Karpas-422 (cell line): ENCODE measurements around the gene FAM169A. TPM values are rescaled to one million over a fixed set of nuclear protein-coding genes. Genes with fewer than 3 reads are reported as not detected.
"Not testable (repeated sequence)": the region's sequence is repeated elsewhere in the genome, so short reads cannot be mapped to it uniquely, and the experiment has no call there.

ENCODE experiments used
- DNase-seq: peaks from one replicate; pipeline ENCODE4 v3.0.0-alpha.2; 2015
- H2AFZ ChIP-seq: fragments of 200-600 bp; sonication (generic); 2 replicates; pipeline ENCODE4 v1.6.1; 2014; ENCODE audit warnings: antibody characterized with exemption, low read length, mixed read lengths
- H3K27ac ChIP-seq: fragments of 200-600 bp; sonication (generic); 2 replicates; pipeline ENCODE4 v1.5.1; 2014; ENCODE audit warnings: mild to moderate bottlenecking, low read length, moderate library complexity
- H3K27me3 ChIP-seq: fragments of 200-600 bp; sonication (generic); 2 replicates; pipeline ENCODE4 v1.6.1; 2014; ENCODE audit warnings: low read length, mixed read lengths
- H3K36me3 ChIP-seq: fragments of 200-600 bp; sonication (generic); 2 replicates; pipeline ENCODE4 v1.6.1; 2014; ENCODE audit warnings: low read length, mixed read lengths; ENCODE audit not compliant: insufficient read depth
- H3K4me1 ChIP-seq: fragments of 200-600 bp; sonication (generic); 2 replicates; pipeline ENCODE4 v1.6.1; 2014; ENCODE audit warnings: mild to moderate bottlenecking, low read length, mixed read lengths
- H3K4me2 ChIP-seq: fragments of 200-600 bp; sonication (generic); 2 replicates; pipeline ENCODE4 v1.6.1; 2014; ENCODE audit warnings: low read length, low read depth, mild to moderate bottlenecking; ENCODE audit not compliant: poor library complexity, severe bottlenecking
- H3K4me3 ChIP-seq: fragments of 200-600 bp; sonication (generic); 2 replicates; pipeline ENCODE4 v1.5.1; 2014; ENCODE audit warnings: mild to moderate bottlenecking, antibody characterized with exemption, low read length, mixed read lengths
- H3K79me2 ChIP-seq: fragments of 200-600 bp; sonication (generic); 2 replicates; pipeline ENCODE4 v1.6.1; 2014; ENCODE audit warnings: mild to moderate bottlenecking, low read length, mixed read lengths
- H3K9ac ChIP-seq: fragments of 200-600 bp; sonication (generic); 2 replicates; pipeline ENCODE4 v1.6.0; 2014; ENCODE audit warnings: low read length
- H3K9me2 ChIP-seq: fragments of 200-600 bp; sonication (generic), shearing (Covaris generic); replicated peaks from 2 replicates; pipeline ENCODE4 v1.6.0; 2014; ENCODE audit warnings: mild to moderate bottlenecking, low read length, moderate library complexity; ENCODE audit not compliant: insufficient read depth
- H3K9me3 ChIP-seq: fragments of 300-700, 200-600 bp; sonication (generic); 2 replicates; pipeline ENCODE4 v1.6.1; 2014; ENCODE audit warnings: low read length, mixed read lengths
- H4K20me1 ChIP-seq: fragments of 200-600 bp; sonication (generic); 2 replicates; pipeline ENCODE4 v1.6.1; 2014; ENCODE audit warnings: mild to moderate bottlenecking, antibody characterized with exemption, low read length, low read depth; ENCODE audit not compliant: insufficient read depth
- total RNA-seq: library from RNA; depleted of rRNA; stranded (reverse); fragments of >200 nt; shearing (Covaris generic); gene quantifications from 2 replicates; pipeline ENCODE4 v1.2.3, GENCODE V29; 2014; ENCODE audit warnings: low replicate concordance

FAM169A gene
- total RNA-seq, 1 experiment from 2014 or later, result not detected

DNA sequence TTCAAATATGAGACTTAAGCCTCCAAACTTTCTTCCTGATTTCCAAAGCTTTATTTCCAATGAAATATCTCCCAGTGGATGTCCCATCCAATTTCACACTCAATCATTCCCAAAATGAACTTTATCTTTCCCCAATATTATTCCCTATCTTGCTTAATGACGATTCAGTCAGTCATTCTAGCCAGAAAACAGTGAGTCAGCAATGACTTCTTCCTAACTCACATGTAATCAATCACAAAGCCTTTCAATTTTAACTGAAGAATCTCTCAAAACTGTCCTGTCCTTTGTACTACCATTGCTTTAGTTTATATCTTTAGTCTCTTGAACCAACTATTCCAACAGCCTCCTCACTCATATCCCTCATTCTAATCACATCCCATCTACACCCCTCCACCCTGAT, 64.2 kb downstream of the FAM169A start:
- H3K36me3 ChIP-seq, result no peaks in the 10 kb centered on the region
- no peak overlapping the region for H3K4me2 ChIP-seq
- H3K4me1 ChIP-seq, result no peaks in the 10 kb centered on the region
- H3K9ac ChIP-seq, result no peak overlapping the region
- H3K27ac ChIP-seq, result no peak overlapping the region
- no peaks in the 10 kb centered on the region for H3K27me3 ChIP-seq
- no peak overlapping the region for H3K4me3 ChIP-seq
- no peak overlapping the region for H2AFZ ChIP-seq
- no peaks in the 10 kb centered on the region for H3K9me3 ChIP-seq
- DNase-seq, result no peak
- no peaks in the 10 kb centered on the region for H4K20me1 ChIP-seq
- H3K79me2 ChIP-seq, result no peaks in the 10 kb centered on the region
- H3K9me2 ChIP-seq, result no peaks in the 10 kb centered on the region

DNA sequence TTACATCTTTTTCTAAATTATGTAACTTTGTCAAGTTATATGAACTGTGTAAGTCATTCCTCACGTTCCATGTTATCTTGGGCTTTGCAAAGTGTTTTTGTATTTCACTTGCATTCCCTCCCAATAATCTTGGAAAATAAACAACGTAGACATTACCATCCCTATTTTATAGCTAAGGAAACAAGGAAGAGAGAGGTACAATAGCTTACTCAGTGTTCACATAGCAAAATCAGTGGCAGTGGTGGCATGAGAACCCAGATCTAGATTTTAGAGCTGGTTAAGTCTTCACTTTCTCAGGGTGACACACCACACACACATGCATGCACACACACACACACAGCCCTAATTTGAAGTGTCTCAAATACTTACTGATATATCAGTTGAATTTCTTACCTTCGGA, 65.0 kb downstream of the FAM169A start:
- H3K4me3 ChIP-seq, result no peak overlapping the region

GRCh38 chr5:74798977-74799911, 66.9 kb downstream of the FAM169A start:
- H2AFZ ChIP-seq, result no peak overlapping the region
- no peak overlapping the region for H3K9ac ChIP-seq

More for the DNA sequence above, 65.0 kb downstream of the FAM169A start:
- Histone ChIP-seq H3K27ac (no peak overlapping the region), H3K27me3 (no peaks in the 10 kb centered on the region), H4K20me1 (no peaks in the 10 kb centered on the region), H3K9ac (no peak overlapping the region), H3K4me2 (no peak overlapping the region), H3K9me3 (no peaks in the 10 kb centered on the region), H3K79me2 (no peaks in the 10 kb centered on the region), H2AFZ (no peak overlapping the region), H3K9me2 (no peaks in the 10 kb centered on the region), H3K4me1 (no peaks in the 10 kb centered on the region), H3K36me3 (no peaks in the 10 kb centered on the region)
- DNase-seq, result no peak

GRCh38 chr5:74791669-74792068, 74.5 kb downstream of the FAM169A start:
- H3K27ac ChIP-seq, H3K4me1 ChIP-seq, H3K9me2 ChIP-seq, H3K27me3 ChIP-seq, H4K20me1 ChIP-seq, H3K4me3 ChIP-seq, DNase-seq, H3K9me3 ChIP-seq, H3K36me3 ChIP-seq, H2AFZ ChIP-seq, H3K79me2 ChIP-seq, H3K9ac ChIP-seq, H3K4me2 ChIP-seq: not testable (repeated sequence)

More at GRCh38 chr5:74798977-74799911, 66.9 kb downstream of the FAM169A start:
- Histone ChIP-seq H4K20me1 (no peaks in the 10 kb centered on the region), H3K79me2 (no peaks in the 10 kb centered on the region), H3K4me3 (no peak overlapping the region), H3K4me2 (no peak overlapping the region), H3K27ac (no peak overlapping the region), H3K9me3 (no peaks in the 10 kb centered on the region), H3K4me1 (no peaks in the 10 kb centered on the region), H3K27me3 (no peaks in the 10 kb centered on the region), H3K9me2 (no peaks in the 10 kb centered on the region), H3K36me3 (no peaks in the 10 kb centered on the region)
- DNase-seq, result no peak

GRCh38 chr5:74787424-74787823, 78.8 kb downstream of the FAM169A start:
- H2AFZ ChIP-seq, result no peak overlapping the region
- no peak overlapping the region for H3K27ac ChIP-seq
- H3K9ac ChIP-seq, result no peak overlapping the region
- no peaks in the 10 kb centered on the region for H3K9me2 ChIP-seq
- H3K9me3 ChIP-seq, result no peaks in the 10 kb centered on the region
- H3K4me3 ChIP-seq, result no peak overlapping the region
- H3K27me3 ChIP-seq, result no peaks in the 10 kb centered on the region
- H3K79me2 ChIP-seq, result no peaks in the 10 kb centered on the region
- H3K4me2 ChIP-seq, result no peak overlapping the region
- no peaks in the 10 kb centered on the region for H4K20me1 ChIP-seq
- no peak for DNase-seq
- H3K4me1 ChIP-seq, result no peaks in the 10 kb centered on the region
- no peaks in the 10 kb centered on the region for H3K36me3 ChIP-seq

DNA sequence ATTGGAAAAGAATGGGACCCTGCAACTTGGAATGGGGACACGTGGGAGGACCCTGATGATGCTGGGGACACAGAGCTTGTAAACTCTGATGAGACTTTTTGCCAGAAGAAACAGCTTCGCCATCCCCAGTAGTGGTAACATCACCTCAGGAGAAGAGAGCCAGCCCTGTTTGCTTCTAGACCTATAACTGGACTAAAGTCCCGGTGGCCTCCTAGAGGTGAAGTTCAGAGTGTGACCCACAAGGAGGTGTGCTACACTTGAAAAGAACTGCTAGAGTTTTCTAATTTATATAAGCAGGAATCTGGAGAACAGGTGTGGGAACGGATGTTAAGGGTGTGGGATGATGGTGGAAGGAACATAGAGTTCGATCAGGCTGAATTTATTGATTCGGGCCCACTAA, 79.3 kb downstream of the FAM169A start:
- no peak overlapping the region for H3K9ac ChIP-seq
- no peak overlapping the region for H2AFZ ChIP-seq

GRCh38 chr5:74778609-74779008, 87.6 kb downstream of the FAM169A start:
- H4K20me1 ChIP-seq, result no peaks in the 10 kb centered on the region

More for the DNA sequence above, 79.3 kb downstream of the FAM169A start:
- H3K27me3 ChIP-seq, result no peaks in the 10 kb centered on the region
- peak; percentile 53 for DNase-seq
- H3K79me2 ChIP-seq, result no peaks in the 10 kb centered on the region
- H3K36me3 ChIP-seq, result no peaks in the 10 kb centered on the region
- H3K4me1 ChIP-seq, result no peaks in the 10 kb centered on the region
- H3K9me3 ChIP-seq, result no peaks in the 10 kb centered on the region
- H3K27ac ChIP-seq, result no peak overlapping the region
- no peaks in the 10 kb centered on the region for H4K20me1 ChIP-seq
- no peaks in the 10 kb centered on the region for H3K9me2 ChIP-seq
- H3K4me2 ChIP-seq, result no peak overlapping the region
- no peak overlapping the region for H3K4me3 ChIP-seq

DNA sequence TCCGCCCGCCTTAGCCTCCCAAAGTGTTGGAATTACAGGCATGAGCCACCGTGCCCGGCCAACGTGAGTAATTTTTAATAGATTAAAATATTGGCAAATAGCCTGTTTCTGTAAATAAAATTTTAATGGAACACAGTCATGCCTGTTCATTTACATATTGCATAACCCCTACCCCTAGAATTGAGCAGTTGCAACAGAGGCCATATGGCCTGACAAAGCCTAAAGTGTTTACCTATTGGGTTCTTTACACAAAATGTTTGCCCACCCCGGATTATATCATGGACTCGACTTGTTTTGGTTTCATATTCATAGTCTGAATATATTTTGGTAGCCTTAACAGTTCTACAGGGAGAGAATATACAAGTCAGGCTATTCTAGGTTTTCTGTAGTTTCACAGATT, 93.8 kb downstream of the FAM169A start:
- H2AFZ ChIP-seq, result no peak overlapping the region
- no peak overlapping the region for H3K9ac ChIP-seq
- H3K36me3 ChIP-seq, result peaks cover 43% of the 10 kb centered on the region
- no peaks in the 10 kb centered on the region for H3K9me2 ChIP-seq
- H3K79me2 ChIP-seq, result peaks cover 21% of the 10 kb centered on the region
- no peaks in the 10 kb centered on the region for H3K9me3 ChIP-seq
- H3K27me3 ChIP-seq, result no peaks in the 10 kb centered on the region
- peaks cover 11% of the 10 kb centered on the region for H4K20me1 ChIP-seq
- H3K4me2 ChIP-seq, result no peak overlapping the region
- H3K4me3 ChIP-seq, result no peak overlapping the region
- H3K4me1 ChIP-seq, result peaks cover 9% of the 10 kb centered on the region
- DNase-seq, result no peak
- H3K27ac ChIP-seq, result no peak overlapping the region

More at GRCh38 chr5:74778609-74779008, 87.6 kb downstream of the FAM169A start:
- Histone ChIP-seq H3K9me2 (no peaks in the 10 kb centered on the region), H3K36me3 (peaks cover 22% of the 10 kb centered on the region; the same call in 1 of the 2 replicates), H3K4me2 (no peak overlapping the region), H2AFZ (no peak overlapping the region), H3K27me3 (no peaks in the 10 kb centered on the region), H3K9ac (no peak overlapping the region), H3K27ac (no peak overlapping the region), H3K9me3 (no peaks in the 10 kb centered on the region), H3K79me2 (no peaks in the 10 kb centered on the region), H3K4me1 (peaks cover 12% of the 10 kb centered on the region; the same call in 1 of the 2 replicates), H3K4me3 (no peak overlapping the region)
- DNase-seq, result no peak
